SK-N-SH treated with all-trans-retinoic acid at 6 μM for 48 hours (cell line): ENCODE measurements around the gene CD8B2.

ENCODE experiments used
- ATAC-seq: fragments of 200-7000 bp; cut with Tn5 transposase; 3 replicates; pipeline ENCODE4 v1.9.1; 2020; ENCODE audit warnings: mild to moderate bottlenecking, moderate library complexity
- ARNTL ChIP-seq: fragments of 450-650 bp; formaldehyde crosslinking; IDR thresholded peaks from 2 replicates; pipeline ENCODE4 v1.5.0; 2020; ENCODE audit warnings: low read depth, mild to moderate bottlenecking, moderate library complexity, borderline replicate concordance
- BACH2 ChIP-seq: fragments of 250-450 bp; sonication (Bioruptor Pico); IDR thresholded peaks from 2 replicates; pipeline ENCODE4 v1.9.0; 2021; ENCODE audit warnings: mild to moderate bottlenecking, borderline replicate concordance
- CSDC2 ChIP-seq: fragments of 250-450 bp; sonication (Bioruptor Pico); IDR thresholded peaks from 2 replicates; pipeline ENCODE4 v1.5.0; 2020; ENCODE audit warnings: mild to moderate bottlenecking, moderate library complexity
- ESRRG ChIP-seq: fragments of 250-450 bp; sonication (Bioruptor Pico); IDR thresholded peaks from 2 replicates; pipeline ENCODE4 v1.6.1; 2021; ENCODE audit warnings: mild to moderate bottlenecking
- GLIS3 ChIP-seq: fragments of 250-450 bp; sonication (Bioruptor Pico); IDR thresholded peaks from 2 replicates; pipeline ENCODE4 v1.5.0; 2020; ENCODE audit warnings: mild to moderate bottlenecking, moderate library complexity
- ISL1 ChIP-seq: fragments of 250-450 bp; sonication (Bioruptor Pico); IDR thresholded peaks from 2 replicates; pipeline ENCODE4 v2.1.2; 2022; ENCODE audit warnings: mild to moderate bottlenecking, moderate library complexity
- OSR1 ChIP-seq: fragments of 250-450 bp; sonication (Bioruptor Pico); IDR thresholded peaks from 2 replicates; pipeline ENCODE4 v1.8.0; 2022; ENCODE audit warnings: moderate library complexity, mild to moderate bottlenecking, inconsistent platforms
- PPARA ChIP-seq: fragments of 250-450 bp; sonication (Bioruptor Pico); IDR thresholded peaks from 2 replicates; pipeline ENCODE4 v1.5.0; 2020; ENCODE audit warnings: mild to moderate bottlenecking, borderline replicate concordance
- RARB ChIP-seq: fragments of 250-450 bp; sonication (Bioruptor Pico); IDR thresholded peaks from 2 replicates; pipeline ENCODE4 v1.8.0; 2021; ENCODE audit warnings: mild to moderate bottlenecking, moderate library complexity
- SNAI2 ChIP-seq: fragments of 250-450 bp; sonication (Bioruptor Pico); IDR thresholded peaks from 2 replicates; pipeline ENCODE4 v1.5.0; 2020; ENCODE audit warnings: mild to moderate bottlenecking, moderate library complexity
- TCF4 ChIP-seq: fragments of 250-450 bp; sonication (Bioruptor Pico); IDR thresholded peaks from 2 replicates; pipeline ENCODE4 v1.8.0; 2021; ENCODE audit warnings: mild to moderate bottlenecking, moderate library complexity, borderline replicate concordance
- TOX ChIP-seq: fragments of 250-450 bp; sonication (Bioruptor Pico); IDR thresholded peaks from 2 replicates; pipeline ENCODE4 v1.8.0; 2021; ENCODE audit warnings: mild to moderate bottlenecking, moderate library complexity, borderline replicate concordance
- ZC3H10 ChIP-seq: fragments of 250-450 bp; sonication (Bioruptor Pico); IDR thresholded peaks from 2 replicates; pipeline ENCODE4 v1.5.1; 2021; ENCODE audit warnings: mild to moderate bottlenecking, moderate library complexity
- ZFP3 ChIP-seq: fragments of 250-450 bp; sonication (Bioruptor Pico); IDR thresholded peaks from 2 replicates; pipeline ENCODE4 v1.5.0; 2020; ENCODE audit warnings: mild to moderate bottlenecking, moderate library complexity
- ZFP30 ChIP-seq: fragments of 450-650 bp; formaldehyde crosslinking; IDR thresholded peaks from 2 replicates; pipeline ENCODE4 v1.5.0; 2022; ENCODE audit warnings: mild to moderate bottlenecking, moderate library complexity
- ZNF565 ChIP-seq: fragments of 450-650 bp; formaldehyde crosslinking; conservative IDR thresholded peaks from 2 replicates; pipeline ENCODE4 v1.5.0; 2020; ENCODE audit warnings: low read depth, mild to moderate bottlenecking, moderate library complexity
- ZNF70 ChIP-seq: fragments of 450-650 bp; formaldehyde crosslinking; IDR thresholded peaks from 2 replicates; pipeline ENCODE4 v1.5.0; 2020; ENCODE audit warnings: mild to moderate bottlenecking, moderate library complexity
- ZNF8 ChIP-seq: fragments of 450-650 bp; formaldehyde crosslinking; IDR thresholded peaks from 2 replicates; pipeline ENCODE4 v1.5.0; 2020; ENCODE audit warnings: mild to moderate bottlenecking, moderate library complexity
- TF ChIP-seq, protein P1 (sequence below): fragments of 250-450 bp; sonication (Bioruptor Pico); IDR thresholded peaks from 2 replicates; pipeline ENCODE4 v1.8.0; 2020; ENCODE audit warnings: mild to moderate bottlenecking, moderate library complexity, borderline replicate concordance
- TF ChIP-seq, protein P2 (sequence below): fragments of 250-450 bp; sonication (Bioruptor Pico); IDR thresholded peaks from 2 replicates; pipeline ENCODE4 v1.8.0; 2021; ENCODE audit warnings: low read depth, mild to moderate bottlenecking, moderate library complexity, borderline replicate concordance
- TF ChIP-seq, protein P3 (sequence below): fragments of 250-450 bp; sonication (Bioruptor Pico); IDR thresholded peaks from 2 replicates; pipeline ENCODE4 v1.5.1; 2021; ENCODE audit warnings: mild to moderate bottlenecking, moderate library complexity
- TF ChIP-seq, protein P4 (sequence below): fragments of 250-450 bp; sonication (Bioruptor Pico); IDR thresholded peaks from 2 replicates; pipeline ENCODE4 v1.5.1; 2020; ENCODE audit warnings: low read depth, mild to moderate bottlenecking, moderate library complexity

The CD8B2 gene

DNA sequence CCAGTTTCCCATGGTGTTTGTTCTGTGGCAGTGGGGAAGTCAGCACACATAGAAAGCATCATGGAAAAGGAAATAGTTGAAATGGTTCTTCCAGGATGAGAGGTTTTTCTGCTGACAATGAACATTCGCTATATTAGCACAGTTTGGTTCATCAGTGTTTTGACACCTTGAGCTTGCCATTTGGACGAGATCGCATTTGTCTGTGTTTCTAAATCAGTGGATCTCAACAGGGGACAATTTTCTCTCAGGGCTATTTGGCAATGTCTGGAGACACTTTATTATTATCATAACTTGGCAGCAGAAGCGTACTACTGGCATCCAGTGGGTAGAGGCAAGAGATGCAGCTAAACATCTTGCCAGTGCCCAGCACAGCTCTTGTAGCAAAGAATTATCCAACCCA lies 74.6 kb downstream of the CD8B2 start:
- TF ChIP-seq CSDC2 (CRISPR knock-in tag): no peak
- TF ChIP-seq, protein P1, sequence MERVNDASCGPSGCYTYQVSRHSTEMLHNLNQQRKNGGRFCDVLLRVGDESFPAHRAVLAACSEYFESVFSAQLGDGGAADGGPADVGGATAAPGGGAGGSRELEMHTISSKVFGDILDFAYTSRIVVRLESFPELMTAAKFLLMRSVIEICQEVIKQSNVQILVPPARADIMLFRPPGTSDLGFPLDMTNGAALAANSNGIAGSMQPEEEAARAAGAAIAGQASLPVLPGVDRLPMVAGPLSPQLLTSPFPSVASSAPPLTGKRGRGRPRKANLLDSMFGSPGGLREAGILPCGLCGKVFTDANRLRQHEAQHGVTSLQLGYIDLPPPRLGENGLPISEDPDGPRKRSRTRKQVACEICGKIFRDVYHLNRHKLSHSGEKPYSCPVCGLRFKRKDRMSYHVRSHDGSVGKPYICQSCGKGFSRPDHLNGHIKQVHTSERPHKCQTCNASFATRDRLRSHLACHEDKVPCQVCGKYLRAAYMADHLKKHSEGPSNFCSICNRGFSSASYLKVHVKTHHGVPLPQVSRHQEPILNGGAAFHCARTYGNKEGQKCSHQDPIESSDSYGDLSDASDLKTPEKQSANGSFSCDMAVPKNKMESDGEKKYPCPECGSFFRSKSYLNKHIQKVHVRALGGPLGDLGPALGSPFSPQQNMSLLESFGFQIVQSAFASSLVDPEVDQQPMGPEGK (CRISPR knock-in tag): no peak
- TF ChIP-seq, protein P2, sequence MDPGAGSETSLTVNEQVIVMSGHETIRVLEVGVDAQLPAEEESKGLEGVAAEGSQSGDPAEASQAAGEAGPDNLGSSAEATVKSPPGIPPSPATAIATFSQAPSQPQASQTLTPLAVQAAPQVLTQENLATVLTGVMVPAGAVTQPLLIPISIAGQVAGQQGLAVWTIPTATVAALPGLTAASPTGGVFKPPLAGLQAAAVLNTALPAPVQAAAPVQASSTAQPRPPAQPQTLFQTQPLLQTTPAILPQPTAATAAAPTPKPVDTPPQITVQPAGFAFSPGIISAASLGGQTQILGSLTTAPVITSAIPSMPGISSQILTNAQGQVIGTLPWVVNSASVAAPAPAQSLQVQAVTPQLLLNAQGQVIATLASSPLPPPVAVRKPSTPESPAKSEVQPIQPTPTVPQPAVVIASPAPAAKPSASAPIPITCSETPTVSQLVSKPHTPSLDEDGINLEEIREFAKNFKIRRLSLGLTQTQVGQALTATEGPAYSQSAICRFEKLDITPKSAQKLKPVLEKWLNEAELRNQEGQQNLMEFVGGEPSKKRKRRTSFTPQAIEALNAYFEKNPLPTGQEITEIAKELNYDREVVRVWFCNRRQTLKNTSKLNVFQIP (CRISPR knock-in tag): no peak
- no peak for TF ChIP-seq GLIS3 (CRISPR knock-in tag)
- no peak for TF ChIP-seq ZC3H10 (CRISPR knock-in tag)
- TF ChIP-seq RARB (CRISPR knock-in tag): no peak
- TF ChIP-seq ARNTL: no peak
- no peak for TF ChIP-seq TOX (CRISPR knock-in tag)
- TF ChIP-seq ISL1 (CRISPR knock-in tag): no peak
- no peak for ATAC-seq

DNA sequence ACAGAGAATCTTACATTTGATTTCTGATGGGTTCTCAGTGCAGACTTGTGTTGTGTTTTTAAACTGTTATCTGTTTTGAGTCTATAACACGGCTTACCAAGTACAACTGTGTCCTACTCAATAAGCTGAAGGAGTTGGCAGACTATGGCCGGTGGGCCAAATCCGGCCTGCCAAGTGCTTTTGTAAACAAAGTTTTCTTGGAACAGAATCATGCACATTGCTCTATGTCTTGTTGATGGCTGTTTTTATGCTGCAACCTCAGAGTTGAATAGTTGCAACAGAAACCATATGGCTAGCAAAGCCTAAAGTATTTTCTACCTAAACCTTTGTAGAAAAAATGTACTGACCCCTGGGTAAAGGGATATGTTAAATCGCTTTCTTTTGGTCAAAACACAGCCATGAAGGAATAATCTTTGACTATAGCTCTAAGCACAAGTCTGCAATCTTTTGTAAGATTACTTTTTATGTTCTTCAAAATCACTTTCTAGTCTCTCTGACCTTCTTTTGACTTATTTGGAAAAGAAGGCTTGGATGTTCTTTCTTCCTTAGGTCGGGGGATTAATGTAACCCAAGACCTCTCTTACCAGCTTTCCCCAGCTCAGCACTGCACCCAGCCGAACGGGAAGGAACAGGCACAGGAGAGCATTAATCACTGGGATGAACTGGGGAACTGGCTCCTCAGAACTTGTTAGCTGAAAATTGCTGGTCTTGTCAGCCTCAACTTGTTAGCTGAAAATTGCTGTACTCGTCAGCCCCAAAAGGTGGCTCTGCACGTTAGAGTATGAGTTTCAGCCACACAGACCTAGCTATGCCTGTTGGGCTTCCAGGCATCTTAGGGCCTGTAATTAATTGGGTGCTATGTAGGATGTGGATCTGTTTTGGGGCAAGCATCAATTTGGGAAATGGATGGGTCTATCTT lies 75.4 kb downstream of the CD8B2 start:
- TF ChIP-seq ESRRG (no peak), BACH2 (no peak), RARB (CRISPR knock-in tag) (no peak), ARNTL (no peak), ZNF565 (no peak), GLIS3 (CRISPR knock-in tag) (no peak), ZFP30 (CRISPR knock-in tag) (no peak), ISL1 (CRISPR knock-in tag) (no peak), PPARA (CRISPR knock-in tag) (no peak), ZC3H10 (CRISPR knock-in tag) (no peak), CSDC2 (CRISPR knock-in tag) (no peak), ZFP3 (CRISPR knock-in tag) (no peak)
- TF ChIP-seq, protein P2 (CRISPR knock-in tag): no peak
- TF ChIP-seq, protein P3, sequence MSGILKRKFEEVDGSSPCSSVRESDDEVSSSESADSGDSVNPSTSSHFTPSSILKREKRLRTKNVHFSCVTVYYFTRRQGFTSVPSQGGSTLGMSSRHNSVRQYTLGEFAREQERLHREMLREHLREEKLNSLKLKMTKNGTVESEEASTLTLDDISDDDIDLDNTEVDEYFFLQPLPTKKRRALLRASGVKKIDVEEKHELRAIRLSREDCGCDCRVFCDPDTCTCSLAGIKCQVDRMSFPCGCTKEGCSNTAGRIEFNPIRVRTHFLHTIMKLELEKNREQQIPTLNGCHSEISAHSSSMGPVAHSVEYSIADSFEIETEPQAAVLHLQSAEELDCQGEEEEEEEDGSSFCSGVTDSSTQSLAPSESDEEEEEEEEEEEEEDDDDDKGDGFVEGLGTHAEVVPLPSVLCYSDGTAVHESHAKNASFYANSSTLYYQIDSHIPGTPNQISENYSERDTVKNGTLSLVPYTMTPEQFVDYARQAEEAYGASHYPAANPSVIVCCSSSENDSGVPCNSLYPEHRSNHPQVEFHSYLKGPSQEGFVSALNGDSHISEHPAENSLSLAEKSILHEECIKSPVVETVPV: no peak
- TF ChIP-seq, protein P1 (CRISPR knock-in tag): no peak
- no peak; the same call in 2 of the 3 replicates for ATAC-seq

DNA sequence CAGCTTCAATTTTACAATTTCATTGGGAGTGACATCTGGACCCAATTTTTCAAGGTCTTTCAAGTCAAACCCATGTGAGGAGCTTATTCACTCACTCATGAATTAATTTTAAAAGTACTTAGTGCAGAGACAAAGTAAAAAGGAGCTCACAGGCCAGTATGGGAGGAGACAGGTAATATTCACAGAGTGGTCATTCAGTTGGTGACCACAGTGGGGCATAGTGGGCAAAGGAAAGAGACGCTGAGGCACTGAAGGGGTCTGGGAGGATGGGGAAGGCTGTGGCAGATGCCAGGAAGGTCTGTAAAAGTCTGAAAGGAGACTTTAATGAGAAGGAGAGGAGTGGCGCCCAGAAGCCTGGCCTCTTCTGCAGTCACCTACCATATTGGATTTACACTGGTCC lies 76.0 kb downstream of the CD8B2 start:
- TF ChIP-seq CSDC2 (CRISPR knock-in tag) (no peak), ZFP30 (CRISPR knock-in tag) (no peak), TOX (CRISPR knock-in tag) (no peak)
- peak; percentile 73 for ATAC-seq

DNA sequence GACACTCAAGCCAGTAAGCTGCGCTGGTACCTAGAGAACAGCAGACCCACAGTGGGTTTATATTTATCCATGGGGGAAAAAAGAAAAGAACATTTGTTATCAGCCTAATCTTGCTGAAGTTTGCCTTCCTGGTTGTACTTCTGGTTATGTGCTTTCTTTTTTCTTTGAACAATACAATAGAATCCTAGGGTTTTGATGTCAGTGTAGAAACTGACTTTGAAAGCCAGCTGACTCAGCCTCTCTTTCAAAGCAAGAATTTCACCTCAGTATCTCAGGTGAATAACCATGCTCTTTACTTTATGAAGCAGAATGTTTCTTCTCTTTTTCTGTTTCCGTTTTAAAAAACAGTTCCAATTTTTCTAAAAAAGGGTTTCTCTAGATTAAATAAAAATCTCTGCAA lies 78.4 kb downstream of the CD8B2 start:
- no peak for ATAC-seq

More for the DNA sequence above, 78.4 kb downstream of the CD8B2 start:
- TF ChIP-seq ARNTL (no peak), ZNF70 (CRISPR knock-in tag) (no peak), BACH2 (no peak), ISL1 (CRISPR knock-in tag) (no peak), TCF4 (no peak), GLIS3 (CRISPR knock-in tag) (no peak), ZNF8 (CRISPR knock-in tag) (no peak), OSR1 (CRISPR knock-in tag) (no peak), SNAI2 (no peak)
- TF ChIP-seq, protein P4, sequence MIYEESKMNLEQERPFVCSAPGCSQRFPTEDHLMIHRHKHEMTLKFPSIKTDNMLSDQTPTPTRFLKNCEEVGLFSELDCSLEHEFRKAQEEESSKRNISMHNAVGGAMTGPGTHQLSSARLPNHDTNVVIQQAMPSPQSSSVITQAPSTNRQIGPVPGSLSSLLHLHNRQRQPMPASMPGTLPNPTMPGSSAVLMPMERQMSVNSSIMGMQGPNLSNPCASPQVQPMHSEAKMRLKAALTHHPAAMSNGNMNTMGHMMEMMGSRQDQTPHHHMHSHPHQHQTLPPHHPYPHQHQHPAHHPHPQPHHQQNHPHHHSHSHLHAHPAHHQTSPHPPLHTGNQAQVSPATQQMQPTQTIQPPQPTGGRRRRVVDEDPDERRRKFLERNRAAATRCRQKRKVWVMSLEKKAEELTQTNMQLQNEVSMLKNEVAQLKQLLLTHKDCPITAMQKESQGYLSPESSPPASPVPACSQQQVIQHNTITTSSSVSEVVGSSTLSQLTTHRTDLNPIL (CRISPR knock-in tag): no peak
